ENCODE results near the gene PIMREG.
"Not testable (repeated sequence)": the region's sequence is repeated elsewhere in the genome, so short reads cannot be mapped to it uniquely, and the experiment has no call there.

- TF ChIP-seq, protein P1, sequence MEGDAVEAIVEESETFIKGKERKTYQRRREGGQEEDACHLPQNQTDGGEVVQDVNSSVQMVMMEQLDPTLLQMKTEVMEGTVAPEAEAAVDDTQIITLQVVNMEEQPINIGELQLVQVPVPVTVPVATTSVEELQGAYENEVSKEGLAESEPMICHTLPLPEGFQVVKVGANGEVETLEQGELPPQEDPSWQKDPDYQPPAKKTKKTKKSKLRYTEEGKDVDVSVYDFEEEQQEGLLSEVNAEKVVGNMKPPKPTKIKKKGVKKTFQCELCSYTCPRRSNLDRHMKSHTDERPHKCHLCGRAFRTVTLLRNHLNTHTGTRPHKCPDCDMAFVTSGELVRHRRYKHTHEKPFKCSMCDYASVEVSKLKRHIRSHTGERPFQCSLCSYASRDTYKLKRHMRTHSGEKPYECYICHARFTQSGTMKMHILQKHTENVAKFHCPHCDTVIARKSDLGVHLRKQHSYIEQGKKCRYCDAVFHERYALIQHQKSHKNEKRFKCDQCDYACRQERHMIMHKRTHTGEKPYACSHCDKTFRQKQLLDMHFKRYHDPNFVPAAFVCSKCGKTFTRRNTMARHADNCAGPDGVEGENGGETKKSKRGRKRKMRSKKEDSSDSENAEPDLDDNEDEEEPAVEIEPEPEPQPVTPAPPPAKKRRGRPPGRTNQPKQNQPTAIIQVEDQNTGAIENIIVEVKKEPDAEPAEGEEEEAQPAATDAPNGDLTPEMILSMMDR (IDR thresholded peaks at IDR 0.05; ENCODE audit: low read depth, low read length, poor library complexity, severe bottlenecking): not testable (repeated sequence)
- not testable (repeated sequence) for TF ChIP-seq EZH2phosphoT487 (IDR thresholded peaks at IDR 0.05; ENCODE audit: borderline replicate concordance, low read length)
Observed at GRCh38 chr17:6482796-6483195, 38.5 kb downstream of the PIMREG start.
